CD4-positive, alpha-beta T cell treated with Interleukin-17A for 4 hours (primary cell): Measurements from ENCODE around the gene LCN15.

ENCODE experiments used
- DNase-seq: peaks from one replicate; pipeline ENCODE4 v3.0.0-alpha.2; 2020; ENCODE audit warnings: mixed read lengths

Gene LCN15

GRCh38 chr9:136738960-136739359, 25.4 kb downstream of the LCN15 start:
- DNase-seq, result no peak

- no peak for DNase-seq
Observed at GRCh38 chr9:136735812-136736480, 28.4 kb downstream of the LCN15 start.

GRCh38 chr9:136734837-136735496, 29.4 kb downstream of the LCN15 start:
- no peak for DNase-seq

GRCh38 chr9:136733611-136734010, 30.7 kb downstream of the LCN15 start:
- DNase-seq, result no peak

- no peak for DNase-seq
Observed at GRCh38 chr9:136732444-136733178, 31.7 kb downstream of the LCN15 start.

- DNase-seq, result no peak
Observed at GRCh38 chr9:136729926-136730325, 34.4 kb downstream of the LCN15 start.

GRCh38 chr9:136729144-136729543, 35.2 kb downstream of the LCN15 start:
- no peak for DNase-seq

GRCh38 chr9:136728548-136729123, 35.7 kb downstream of the LCN15 start:
- no peak for DNase-seq

- peak; percentile 95 for DNase-seq
Observed at GRCh38 chr9:136728080-136728547, 36.2 kb downstream of the LCN15 start.

GRCh38 chr9:136726631-136727191, 37.6 kb downstream of the LCN15 start:
- DNase-seq, result peak; percentile 47

- no peak for DNase-seq
Observed at GRCh38 chr9:136726118-136726517, 38.2 kb downstream of the LCN15 start.

GRCh38 chr9:136725612-136726011, 38.7 kb downstream of the LCN15 start:
- no peak for DNase-seq

- DNase-seq, result no peak
Observed at GRCh38 chr9:136724772-136725171, 39.5 kb downstream of the LCN15 start.

GRCh38 chr9:136723989-136724388, 40.3 kb downstream of the LCN15 start:
- no peak for DNase-seq

GRCh38 chr9:136723362-136723976, 40.8 kb downstream of the LCN15 start:
- DNase-seq, result no peak

GRCh38 chr9:136722969-136723356, 41.4 kb downstream of the LCN15 start:
- no peak for DNase-seq

GRCh38 chr9:136722093-136722968, 42.0 kb downstream of the LCN15 start:
- no peak for DNase-seq

- DNase-seq, result no peak
Observed at GRCh38 chr9:136721339-136722092, 42.8 kb downstream of the LCN15 start.

GRCh38 chr9:136720898-136721338, 43.4 kb downstream of the LCN15 start:
- DNase-seq, result no peak

GRCh38 chr9:136720251-136720897, 43.9 kb downstream of the LCN15 start:
- DNase-seq, result no peak
